Activated naive CD8-positive, alpha-beta T cell (primary cell): ENCODE measurements around the gene FAM13A.

ENCODE experiments used
- H3K27ac Mint-ChIP-seq: one replicate; pipeline ENCODE4 v1.8.0; 2021; ENCODE audit warnings: mixed read lengths
- H3K27me3 Mint-ChIP-seq: one replicate; pipeline ENCODE4 v1.8.0; 2021; ENCODE audit warnings: mixed read lengths
- H3K36me3 Mint-ChIP-seq: one replicate; pipeline ENCODE4 v1.8.0; 2021; ENCODE audit warnings: mixed read lengths
- H3K4me1 Mint-ChIP-seq: one replicate; pipeline ENCODE4 v1.8.0; 2021; ENCODE audit warnings: low read depth, mixed read lengths
- H3K4me3 Mint-ChIP-seq: one replicate; pipeline ENCODE4 v1.8.0; 2021; ENCODE audit warnings: mild to moderate bottlenecking, mixed read lengths
- H3K9me3 Mint-ChIP-seq: one replicate; pipeline ENCODE4 v1.8.0; 2021; ENCODE audit warnings: low read depth, mixed read lengths

FAM13A gene

GRCh38 chr4:88742561-88742960 is 314.4 kb downstream of the FAM13A start:
- Mint-ChIP-seq H3K27ac (no peak overlapping the region), H3K36me3 (peaks cover 3% of the 10 kb centered on the region), H3K4me3 (no peak overlapping the region), H3K4me1 (peaks cover 14% of the 10 kb centered on the region), H3K9me3 (no peaks in the 10 kb centered on the region), H3K27me3 (no peaks in the 10 kb centered on the region)

- Mint-ChIP-seq H3K27me3 (no peaks in the 10 kb centered on the region), H3K36me3 (no peaks in the 10 kb centered on the region), H3K4me3 (peak overlapping the region; percentile 79), H3K9me3 (no peaks in the 10 kb centered on the region), H3K4me1 (peaks cover 23% of the 10 kb centered on the region), H3K27ac (no peak overlapping the region)
These were observed 318.8 kb downstream of the FAM13A start for GRCh38 chr4:88738180-88738579.

DNA sequence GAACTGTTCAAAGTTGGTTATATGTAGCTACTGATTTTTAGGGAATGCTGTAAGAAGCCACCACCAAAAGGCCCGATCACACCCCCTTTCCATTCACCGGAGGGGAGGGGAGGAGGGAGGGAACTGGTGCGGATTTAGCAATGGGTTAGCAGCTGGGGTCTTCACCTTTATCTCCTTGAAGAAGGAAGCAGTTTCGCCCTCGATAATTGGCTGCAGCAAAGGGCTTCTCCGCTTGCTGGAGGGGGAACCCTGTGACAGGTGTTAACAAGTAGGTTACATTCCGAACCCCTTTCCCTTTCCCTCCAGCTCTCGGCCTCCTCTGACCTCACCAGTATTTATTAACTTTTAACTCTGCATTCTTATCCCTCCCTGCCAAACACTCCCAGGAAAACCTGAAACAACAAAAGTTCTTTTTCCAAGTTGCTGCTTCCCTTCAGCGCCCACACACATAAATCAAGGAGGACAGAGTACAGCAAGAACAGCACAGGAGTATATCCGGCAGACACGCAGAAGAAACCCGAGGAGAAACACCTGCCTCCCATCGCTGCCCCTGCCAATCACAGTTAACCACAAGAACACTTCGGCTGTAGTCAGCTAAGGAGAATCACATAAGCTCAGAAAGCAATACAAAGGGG is 319.6 kb downstream of the FAM13A start:
- H3K36me3 Mint-ChIP-seq: no peaks in the 10 kb centered on the region
- no peaks in the 10 kb centered on the region for H3K27me3 Mint-ChIP-seq
- no peaks in the 10 kb centered on the region for H3K9me3 Mint-ChIP-seq
- peak overlapping the region; percentile 79 for H3K4me3 Mint-ChIP-seq
- H3K4me1 Mint-ChIP-seq: peaks cover 23% of the 10 kb centered on the region
- no peak overlapping the region for H3K27ac Mint-ChIP-seq

- H3K9me3 Mint-ChIP-seq: no peaks in the 10 kb centered on the region
- no peak overlapping the region for H3K4me3 Mint-ChIP-seq
- peaks cover 23% of the 10 kb centered on the region for H3K4me1 Mint-ChIP-seq
- no peak overlapping the region for H3K27ac Mint-ChIP-seq
- no peaks in the 10 kb centered on the region for H3K36me3 Mint-ChIP-seq
- H3K27me3 Mint-ChIP-seq: no peaks in the 10 kb centered on the region
These were observed 320.7 kb downstream of the FAM13A start for GRCh38 chr4:88736264-88736663.

GRCh38 chr4:88735564-88735963 is 321.4 kb downstream of the FAM13A start:
- H3K4me1 Mint-ChIP-seq: peaks cover 23% of the 10 kb centered on the region
- no peaks in the 10 kb centered on the region for H3K9me3 Mint-ChIP-seq
- no peak overlapping the region for H3K27ac Mint-ChIP-seq
- H3K36me3 Mint-ChIP-seq: no peaks in the 10 kb centered on the region
- H3K4me3 Mint-ChIP-seq: no peak overlapping the region
- H3K27me3 Mint-ChIP-seq: no peaks in the 10 kb centered on the region

DNA sequence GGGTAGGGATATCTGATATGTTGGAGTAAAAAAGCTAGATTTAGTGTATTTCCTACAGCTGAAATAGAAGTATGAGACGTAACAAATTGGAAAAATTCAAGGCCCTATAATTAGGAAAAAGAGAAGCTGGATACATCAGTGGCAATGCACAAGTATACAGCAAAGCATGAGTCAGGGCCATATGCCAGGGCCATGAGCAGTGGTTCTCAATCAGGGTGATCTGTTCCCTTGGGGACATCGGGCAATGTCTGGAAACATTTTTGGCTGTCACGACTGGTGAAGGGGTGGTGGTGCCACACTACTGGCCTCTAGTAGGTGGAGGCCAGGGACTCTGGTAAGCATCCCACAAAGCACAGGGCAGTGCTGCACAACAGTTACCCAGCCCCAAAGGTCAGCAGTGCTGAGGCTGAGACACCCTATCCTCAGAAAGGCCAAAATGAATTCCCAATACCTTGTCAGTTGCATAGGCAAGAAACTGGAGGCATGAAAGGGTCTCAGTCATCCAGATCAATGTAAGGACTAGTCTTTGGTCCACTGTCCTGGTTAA is 322.5 kb downstream of the FAM13A start:
- H3K4me1 Mint-ChIP-seq: peaks cover 23% of the 10 kb centered on the region
- H3K27ac Mint-ChIP-seq: no peak overlapping the region
- H3K9me3 Mint-ChIP-seq: no peaks in the 10 kb centered on the region
- no peak overlapping the region for H3K4me3 Mint-ChIP-seq
- no peaks in the 10 kb centered on the region for H3K36me3 Mint-ChIP-seq
- no peaks in the 10 kb centered on the region for H3K27me3 Mint-ChIP-seq

- no peak overlapping the region for H3K4me3 Mint-ChIP-seq
- H3K36me3 Mint-ChIP-seq: peaks cover 2% of the 10 kb centered on the region
- no peak overlapping the region for H3K27ac Mint-ChIP-seq
- peaks cover 12% of the 10 kb centered on the region for H3K4me1 Mint-ChIP-seq
- H3K27me3 Mint-ChIP-seq: no peaks in the 10 kb centered on the region
- no peaks in the 10 kb centered on the region for H3K9me3 Mint-ChIP-seq
These were observed 324.1 kb downstream of the FAM13A start for GRCh38 chr4:88732714-88733368.

- Mint-ChIP-seq H3K4me3 (no peak overlapping the region), H3K27ac (no peak overlapping the region), H3K27me3 (no peaks in the 10 kb centered on the region), H3K9me3 (no peaks in the 10 kb centered on the region), H3K36me3 (peaks cover 2% of the 10 kb centered on the region), H3K4me1 (no peaks in the 10 kb centered on the region)
These were observed 325.6 kb downstream of the FAM13A start for GRCh38 chr4:88731381-88731780.

DNA sequence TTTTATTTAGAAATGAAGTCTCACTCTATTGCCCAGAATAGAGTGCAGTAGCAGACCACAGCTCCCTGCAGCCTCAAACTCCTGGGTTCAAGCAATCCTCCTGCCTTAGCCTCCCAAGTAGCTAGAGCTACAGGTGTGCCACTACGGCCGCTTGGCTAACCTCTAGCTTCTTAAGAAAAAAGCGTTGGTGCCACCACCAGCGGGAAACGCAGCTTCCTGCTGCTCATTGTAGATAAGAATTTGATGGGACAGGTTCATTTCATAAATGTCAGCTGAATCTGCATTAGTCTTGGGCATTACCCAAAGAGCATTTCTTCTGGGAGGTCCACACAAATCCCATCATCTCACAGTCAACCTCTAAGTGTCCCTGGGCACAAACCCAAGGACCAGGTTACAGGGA is 326.2 kb downstream of the FAM13A start:
- peaks cover 2% of the 10 kb centered on the region for H3K36me3 Mint-ChIP-seq
- H3K27ac Mint-ChIP-seq: no peak overlapping the region
- no peaks in the 10 kb centered on the region for H3K9me3 Mint-ChIP-seq

GRCh38 chr4:88729146-88729760 is 327.7 kb downstream of the FAM13A start:
- Mint-ChIP-seq H3K27me3 (no peaks in the 10 kb centered on the region), H3K36me3 (peaks cover 2% of the 10 kb centered on the region), H3K27ac (no peak overlapping the region), H3K4me3 (no peak overlapping the region), H3K9me3 (no peaks in the 10 kb centered on the region), H3K4me1 (no peaks in the 10 kb centered on the region)

More for the DNA sequence above, 326.2 kb downstream of the FAM13A start:
- H3K4me3 Mint-ChIP-seq: no peak overlapping the region
- H3K4me1 Mint-ChIP-seq: no peaks in the 10 kb centered on the region
- H3K27me3 Mint-ChIP-seq: no peaks in the 10 kb centered on the region

DNA sequence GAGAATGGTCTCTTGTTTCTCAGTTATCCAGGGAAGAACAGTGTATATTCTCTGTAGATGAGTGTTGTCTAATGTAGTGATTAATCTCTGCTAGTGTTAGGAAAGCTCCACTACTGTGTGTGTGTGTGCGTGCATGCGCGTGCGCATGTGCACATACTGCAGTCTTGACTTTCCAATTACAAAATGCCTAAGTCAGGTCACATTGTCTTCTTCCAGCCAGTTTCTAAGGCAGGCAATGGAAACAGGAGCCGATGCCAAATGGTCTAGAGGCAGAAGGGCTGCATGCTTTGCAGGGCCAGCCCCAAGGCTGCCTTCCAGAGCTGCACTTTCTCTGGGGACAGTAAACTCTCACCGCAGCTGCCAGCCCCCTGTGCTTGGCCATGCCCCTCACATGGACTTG is 328.8 kb downstream of the FAM13A start:
- Mint-ChIP-seq H3K27me3 (no peaks in the 10 kb centered on the region), H3K27ac (no peak overlapping the region), H3K4me3 (no peak overlapping the region), H3K9me3 (no peaks in the 10 kb centered on the region), H3K36me3 (peaks cover 2% of the 10 kb centered on the region), H3K4me1 (no peaks in the 10 kb centered on the region)

DNA sequence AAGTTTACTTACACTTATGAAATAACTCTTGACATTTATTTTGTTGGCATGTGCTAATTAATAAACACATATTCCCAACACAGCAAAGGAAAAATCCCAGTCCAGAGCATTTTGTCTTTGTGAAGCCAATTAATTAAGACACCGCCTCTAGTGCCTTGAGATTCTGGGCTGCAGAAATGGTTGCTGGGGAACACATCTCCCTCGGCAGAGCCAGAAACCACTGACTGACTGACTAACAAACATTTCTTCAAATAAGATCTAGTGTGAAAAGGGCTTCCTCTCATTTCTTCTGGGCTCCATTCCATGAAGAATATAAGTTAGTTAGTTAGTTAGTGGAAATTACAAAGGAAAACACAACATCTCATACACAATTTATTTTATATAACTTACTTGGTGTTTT is 331.0 kb downstream of the FAM13A start:
- Mint-ChIP-seq H3K4me1 (no peaks in the 10 kb centered on the region), H3K27ac (no peak overlapping the region), H3K4me3 (no peak overlapping the region), H3K36me3 (peaks cover 3% of the 10 kb centered on the region), H3K27me3 (no peaks in the 10 kb centered on the region), H3K9me3 (no peaks in the 10 kb centered on the region)

DNA sequence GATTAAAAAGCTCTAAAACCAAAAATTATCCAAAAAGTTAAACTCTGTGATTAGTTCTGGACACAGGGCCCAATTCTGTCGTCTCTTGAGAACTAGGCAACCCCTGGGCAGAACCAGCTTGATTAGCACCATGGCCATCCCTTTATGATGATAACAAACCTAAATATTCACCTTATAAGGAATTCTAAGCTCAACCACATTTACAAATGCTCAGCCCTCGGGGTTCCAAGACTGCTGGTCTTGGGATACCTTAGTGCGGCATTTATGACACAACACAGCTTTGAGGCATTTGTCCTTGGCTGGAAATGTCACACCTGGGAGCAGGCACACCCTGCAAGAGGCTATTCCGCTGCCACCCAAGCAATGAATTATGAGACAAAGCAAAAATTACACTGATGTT is 331.8 kb downstream of the FAM13A start:
- Mint-ChIP-seq H3K4me3 (no peak overlapping the region), H3K4me1 (no peaks in the 10 kb centered on the region), H3K36me3 (peaks cover 3% of the 10 kb centered on the region), H3K9me3 (no peaks in the 10 kb centered on the region), H3K27ac (no peak overlapping the region), H3K27me3 (no peaks in the 10 kb centered on the region)

DNA sequence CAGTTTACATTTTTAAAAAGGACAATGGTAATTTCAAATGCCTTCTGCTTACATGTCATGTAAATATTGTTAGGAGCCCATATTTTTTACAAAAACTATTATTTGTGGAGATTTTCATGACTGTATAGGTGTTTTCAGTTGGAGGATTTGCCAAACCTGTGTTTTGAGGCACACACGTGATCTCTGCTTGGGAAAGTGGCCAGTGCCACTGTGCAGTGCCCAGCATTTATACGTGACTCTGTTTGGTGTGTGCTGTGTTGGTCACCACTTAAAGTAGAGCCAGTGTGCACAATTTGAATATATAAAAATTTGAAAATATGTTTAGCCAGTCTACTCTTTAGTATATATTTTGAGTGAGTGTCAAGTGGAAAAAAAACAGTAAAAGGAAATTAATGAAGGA is 332.6 kb downstream of the FAM13A start:
- Mint-ChIP-seq H3K27ac (no peak overlapping the region), H3K4me3 (no peak overlapping the region), H3K4me1 (no peaks in the 10 kb centered on the region), H3K27me3 (no peaks in the 10 kb centered on the region), H3K9me3 (no peaks in the 10 kb centered on the region), H3K36me3 (peaks cover 3% of the 10 kb centered on the region)

- H3K27ac Mint-ChIP-seq: no peak overlapping the region
These were observed 334.2 kb downstream of the FAM13A start for GRCh38 chr4:88722828-88723227.

More at GRCh38 chr4:88722828-88723227, 334.2 kb downstream of the FAM13A start:
- Mint-ChIP-seq H3K36me3 (peaks cover 10% of the 10 kb centered on the region), H3K4me3 (no peak overlapping the region), H3K9me3 (no peaks in the 10 kb centered on the region), H3K4me1 (no peaks in the 10 kb centered on the region), H3K27me3 (no peaks in the 10 kb centered on the region)
